WTC11 (cell line): Measurements from ENCODE around the gene ECI1. TPM values are rescaled to one million over a fixed set of nuclear protein-coding genes. Genes with fewer than 3 reads are reported as not detected.
A peak's percentile ranks its signal among the peaks of the same experiment; 100 is the strongest.

Experiments used
- ATAC-seq: fragments of 200-7000 bp; cut with Tn5 transposase; 2 replicates; pipeline ENCODE4 v1.10.0; 2021; ENCODE audit warnings: mild to moderate bottlenecking, moderate library complexity
- CTCF ChIA-PET: fragments of 300-600 bp; sonication (Branson Sonifier 250); formaldehyde crosslinking; loops from one replicate; lab custom pipeline; 2021; ENCODE audit warnings: antibody characterized with exemption; lab: Charles Lee
- POLR2A ChIA-PET: fragments of 350-600 bp; sonication (Branson Sonifier 250); formaldehyde crosslinking; loops from one replicate; lab custom pipeline; 2021; ENCODE audit warnings: antibody characterized with exemption; lab: Charles Lee
- DNase-seq: peaks from one replicate; pipeline ENCODE4 v3.0.0; 2021; ENCODE audit warnings: low spot score
- H3K27ac Mint-ChIP-seq: 2 replicates; pipeline ENCODE4 v1.8.0; 2021; ENCODE audit warnings: mixed read lengths
- H3K27me3 Mint-ChIP-seq: 2 replicates; pipeline ENCODE4 v1.8.0; 2021; ENCODE audit warnings: low read depth, mild to moderate bottlenecking, moderate library complexity, mixed read lengths
- H3K36me3 Mint-ChIP-seq: 2 replicates; pipeline ENCODE4 v1.8.0; 2021; ENCODE audit warnings: mixed read lengths
- H3K4me1 Mint-ChIP-seq: 2 replicates; pipeline ENCODE4 v1.8.0; 2022; ENCODE audit warnings: mixed read lengths
- H3K4me3 Mint-ChIP-seq: 2 replicates; pipeline ENCODE4 v1.8.0; 2021; ENCODE audit warnings: mild to moderate bottlenecking, moderate library complexity, mixed read lengths
- H3K9me3 Mint-ChIP-seq: 2 replicates; pipeline ENCODE4 v1.8.0; 2021; ENCODE audit warnings: mixed read lengths
- CBFB ChIP-seq: sonication (generic); formaldehyde crosslinking; IDR thresholded peaks from 2 replicates; pipeline ENCODE4 v1.8.1; 2022; ENCODE audit warnings: mild to moderate bottlenecking, low read depth, missing genetic modification reagents
- ELF4 ChIP-seq: sonication (generic); formaldehyde crosslinking; IDR thresholded peaks from 2 replicates; pipeline ENCODE4 v1.8.1; 2022; ENCODE audit warnings: low read depth, mild to moderate bottlenecking, moderate library complexity, missing genetic modification reagents
- FOXK1 ChIP-seq: sonication (generic); formaldehyde crosslinking; IDR thresholded peaks from 2 replicates; pipeline ENCODE4 v1.8.0; 2022; ENCODE audit warnings: mild to moderate bottlenecking, moderate library complexity, missing genetic modification reagents
- NFATC4 ChIP-seq: fragments of 250-450 bp; sonication (Bioruptor Pico); IDR thresholded peaks from 2 replicates; pipeline ENCODE4 v1.9.0; 2021; ENCODE audit warnings: mild to moderate bottlenecking
- NR1H2 ChIP-seq: sonication (generic); formaldehyde crosslinking; IDR thresholded peaks from 2 replicates; pipeline ENCODE4 v1.9.0; 2021; ENCODE audit warnings: mild to moderate bottlenecking, moderate library complexity, missing genetic modification reagents
- NR3C1 ChIP-seq: sonication (generic); formaldehyde crosslinking; conservative IDR thresholded peaks from 2 replicates; pipeline ENCODE4 v1.8.1; 2023; ENCODE audit warnings: low read depth, mild to moderate bottlenecking, missing genetic modification reagents
- PRRX2 ChIP-seq: fragments of 250-450 bp; sonication (Bioruptor Pico); IDR thresholded peaks from 2 replicates; pipeline ENCODE4 v1.8.0; 2021; ENCODE audit warnings: mild to moderate bottlenecking
- ZNF219 ChIP-seq: sonication (generic); formaldehyde crosslinking; IDR thresholded peaks from 2 replicates; pipeline ENCODE4 v1.8.0; 2023; ENCODE audit warnings: missing genetic modification reagents, mild to moderate bottlenecking, borderline replicate concordance
- ZNF416 ChIP-seq: fragments of 250-450 bp; sonication (Bioruptor Pico); IDR thresholded peaks from 2 replicates; pipeline ENCODE4 v1.9.0; 2021; ENCODE audit warnings: mild to moderate bottlenecking, inconsistent platforms
- ZNF671 ChIP-seq: fragments of 250-450 bp; sonication (Bioruptor Pico); IDR thresholded peaks from 2 replicates; pipeline ENCODE4 v1.8.0; 2021; ENCODE audit warnings: mild to moderate bottlenecking
- total RNA-seq: library from RNA; stranded (reverse); gene quantifications from 3 replicates; pipeline ENCODE4 v1.2.3, GENCODE V29; 2021
- TF ChIP-seq, protein P1 (sequence below): sonication (generic); formaldehyde crosslinking; IDR thresholded peaks from 2 replicates; pipeline ENCODE4 v1.8.0; 2023; ENCODE audit warnings: missing genetic modification reagents, mild to moderate bottlenecking, borderline replicate concordance
- TF ChIP-seq, protein P2 (sequence below): fragments of 250-450 bp; sonication (Bioruptor Pico); IDR thresholded peaks from 2 replicates; pipeline ENCODE4 v1.9.0; 2021; ENCODE audit warnings: moderate library complexity, mild to moderate bottlenecking, inconsistent platforms, borderline replicate concordance
- TF ChIP-seq, protein P3 (sequence below): fragments of 250-450 bp; sonication (Bioruptor Pico); IDR thresholded peaks from 2 replicates; pipeline ENCODE4 v1.9.0; 2021; ENCODE audit warnings: mild to moderate bottlenecking
- TF ChIP-seq, protein P4 (sequence below): sonication (generic); formaldehyde crosslinking; IDR thresholded peaks from 2 replicates; pipeline ENCODE4 v1.8.0; 2023; ENCODE audit warnings: mild to moderate bottlenecking, missing genetic modification reagents
- TF ChIP-seq, protein P5 (sequence below): sonication (generic); formaldehyde crosslinking; IDR thresholded peaks from 2 replicates; pipeline ENCODE4 v1.8.1; 2022; ENCODE audit warnings: low read depth, mild to moderate bottlenecking, moderate library complexity, missing genetic modification reagents, borderline replicate concordance
- TF ChIP-seq, protein P6 (sequence below): fragments of 250-450 bp; sonication (Bioruptor Pico); IDR thresholded peaks from 2 replicates; pipeline ENCODE4 v1.9.0; 2021; ENCODE audit warnings: mild to moderate bottlenecking, borderline replicate concordance

The ECI1 gene
- total RNA-seq, 1 experiment from 2014 or later = 100 TPM

DNA sequence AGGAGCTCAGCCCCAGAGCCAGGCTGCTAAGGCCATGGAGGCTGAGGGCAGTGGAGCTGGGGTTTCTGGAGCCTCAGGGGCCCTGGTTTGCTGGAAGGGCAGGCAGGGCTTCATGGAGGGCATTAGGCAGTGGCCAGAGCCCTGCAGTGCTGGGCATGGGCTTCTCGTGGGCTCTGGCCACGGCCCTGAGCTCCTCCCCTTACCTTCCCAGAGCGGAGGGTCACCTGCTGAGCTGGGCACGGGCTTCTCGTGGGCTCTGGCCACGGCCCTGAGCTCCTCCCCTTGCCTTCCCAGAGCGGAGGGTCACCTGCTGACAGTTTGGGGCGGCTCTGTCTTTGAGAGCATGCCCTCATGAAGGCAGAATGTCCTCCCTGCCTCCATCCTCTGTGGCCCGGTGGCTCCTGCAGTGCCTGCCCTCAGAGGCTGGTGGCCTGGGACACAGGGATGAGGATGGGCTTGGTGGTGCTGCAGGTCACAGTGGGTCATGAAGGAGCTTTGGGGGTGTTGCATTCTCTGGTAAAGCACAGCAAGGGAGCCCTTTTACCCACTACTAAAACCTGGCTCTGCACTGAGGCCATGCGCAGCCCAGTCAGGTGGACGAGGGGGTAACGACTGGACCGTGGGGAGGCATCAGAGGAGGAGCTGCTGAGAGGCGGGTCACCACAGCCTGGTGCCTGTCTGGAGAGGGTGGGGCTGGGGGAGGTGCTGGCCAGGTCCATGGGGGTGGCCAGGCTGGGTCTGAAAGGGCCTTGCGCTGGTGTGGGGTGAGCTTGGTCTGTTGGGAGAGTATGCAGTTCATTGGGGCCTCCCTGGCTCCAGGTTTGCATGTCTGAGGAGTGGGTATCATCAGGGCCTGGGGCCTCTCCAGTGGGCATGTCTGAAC lies 19.4 kb upstream of the ECI1 start:
- H3K4me3 Mint-ChIP-seq = no peak overlapping the region
- TF ChIP-seq PRRX2 (CRISPR knock-in tag) (no peak), ZNF416 (CRISPR knock-in tag) (no peak), ELF4 (CRISPR knock-in tag) (no peak), FOXK1 (CRISPR knock-in tag) (no peak), ZNF671 (CRISPR knock-in tag) (no peak)
- TF ChIP-seq, protein P1, sequence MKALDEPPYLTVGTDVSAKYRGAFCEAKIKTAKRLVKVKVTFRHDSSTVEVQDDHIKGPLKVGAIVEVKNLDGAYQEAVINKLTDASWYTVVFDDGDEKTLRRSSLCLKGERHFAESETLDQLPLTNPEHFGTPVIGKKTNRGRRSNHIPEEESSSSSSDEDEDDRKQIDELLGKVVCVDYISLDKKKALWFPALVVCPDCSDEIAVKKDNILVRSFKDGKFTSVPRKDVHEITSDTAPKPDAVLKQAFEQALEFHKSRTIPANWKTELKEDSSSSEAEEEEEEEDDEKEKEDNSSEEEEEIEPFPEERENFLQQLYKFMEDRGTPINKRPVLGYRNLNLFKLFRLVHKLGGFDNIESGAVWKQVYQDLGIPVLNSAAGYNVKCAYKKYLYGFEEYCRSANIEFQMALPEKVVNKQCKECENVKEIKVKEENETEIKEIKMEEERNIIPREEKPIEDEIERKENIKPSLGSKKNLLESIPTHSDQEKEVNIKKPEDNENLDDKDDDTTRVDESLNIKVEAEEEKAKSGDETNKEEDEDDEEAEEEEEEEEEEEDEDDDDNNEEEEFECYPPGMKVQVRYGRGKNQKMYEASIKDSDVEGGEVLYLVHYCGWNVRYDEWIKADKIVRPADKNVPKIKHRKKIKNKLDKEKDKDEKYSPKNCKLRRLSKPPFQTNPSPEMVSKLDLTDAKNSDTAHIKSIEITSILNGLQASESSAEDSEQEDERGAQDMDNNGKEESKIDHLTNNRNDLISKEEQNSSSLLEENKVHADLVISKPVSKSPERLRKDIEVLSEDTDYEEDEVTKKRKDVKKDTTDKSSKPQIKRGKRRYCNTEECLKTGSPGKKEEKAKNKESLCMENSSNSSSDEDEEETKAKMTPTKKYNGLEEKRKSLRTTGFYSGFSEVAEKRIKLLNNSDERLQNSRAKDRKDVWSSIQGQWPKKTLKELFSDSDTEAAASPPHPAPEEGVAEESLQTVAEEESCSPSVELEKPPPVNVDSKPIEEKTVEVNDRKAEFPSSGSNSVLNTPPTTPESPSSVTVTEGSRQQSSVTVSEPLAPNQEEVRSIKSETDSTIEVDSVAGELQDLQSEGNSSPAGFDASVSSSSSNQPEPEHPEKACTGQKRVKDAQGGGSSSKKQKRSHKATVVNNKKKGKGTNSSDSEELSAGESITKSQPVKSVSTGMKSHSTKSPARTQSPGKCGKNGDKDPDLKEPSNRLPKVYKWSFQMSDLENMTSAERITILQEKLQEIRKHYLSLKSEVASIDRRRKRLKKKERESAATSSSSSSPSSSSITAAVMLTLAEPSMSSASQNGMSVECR (CRISPR knock-in tag) = no peak
- TF ChIP-seq, protein P2, sequence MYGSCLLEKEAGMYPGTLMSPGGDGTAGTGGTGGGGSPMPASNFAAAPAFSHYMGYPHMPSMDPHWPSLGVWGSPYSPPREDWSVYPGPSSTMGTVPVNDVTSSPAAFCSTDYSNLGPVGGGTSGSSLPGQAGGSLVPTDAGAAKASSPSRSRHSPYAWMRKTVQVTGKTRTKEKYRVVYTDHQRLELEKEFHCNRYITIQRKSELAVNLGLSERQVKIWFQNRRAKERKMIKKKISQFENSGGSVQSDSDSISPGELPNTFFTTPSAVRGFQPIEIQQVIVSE (CRISPR knock-in tag) = no peak
- TF ChIP-seq, protein P3, sequence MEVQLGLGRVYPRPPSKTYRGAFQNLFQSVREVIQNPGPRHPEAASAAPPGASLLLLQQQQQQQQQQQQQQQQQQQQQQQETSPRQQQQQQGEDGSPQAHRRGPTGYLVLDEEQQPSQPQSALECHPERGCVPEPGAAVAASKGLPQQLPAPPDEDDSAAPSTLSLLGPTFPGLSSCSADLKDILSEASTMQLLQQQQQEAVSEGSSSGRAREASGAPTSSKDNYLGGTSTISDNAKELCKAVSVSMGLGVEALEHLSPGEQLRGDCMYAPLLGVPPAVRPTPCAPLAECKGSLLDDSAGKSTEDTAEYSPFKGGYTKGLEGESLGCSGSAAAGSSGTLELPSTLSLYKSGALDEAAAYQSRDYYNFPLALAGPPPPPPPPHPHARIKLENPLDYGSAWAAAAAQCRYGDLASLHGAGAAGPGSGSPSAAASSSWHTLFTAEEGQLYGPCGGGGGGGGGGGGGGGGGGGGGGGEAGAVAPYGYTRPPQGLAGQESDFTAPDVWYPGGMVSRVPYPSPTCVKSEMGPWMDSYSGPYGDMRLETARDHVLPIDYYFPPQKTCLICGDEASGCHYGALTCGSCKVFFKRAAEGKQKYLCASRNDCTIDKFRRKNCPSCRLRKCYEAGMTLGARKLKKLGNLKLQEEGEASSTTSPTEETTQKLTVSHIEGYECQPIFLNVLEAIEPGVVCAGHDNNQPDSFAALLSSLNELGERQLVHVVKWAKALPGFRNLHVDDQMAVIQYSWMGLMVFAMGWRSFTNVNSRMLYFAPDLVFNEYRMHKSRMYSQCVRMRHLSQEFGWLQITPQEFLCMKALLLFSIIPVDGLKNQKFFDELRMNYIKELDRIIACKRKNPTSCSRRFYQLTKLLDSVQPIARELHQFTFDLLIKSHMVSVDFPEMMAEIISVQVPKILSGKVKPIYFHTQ = no peak
- TF ChIP-seq, protein P4, sequence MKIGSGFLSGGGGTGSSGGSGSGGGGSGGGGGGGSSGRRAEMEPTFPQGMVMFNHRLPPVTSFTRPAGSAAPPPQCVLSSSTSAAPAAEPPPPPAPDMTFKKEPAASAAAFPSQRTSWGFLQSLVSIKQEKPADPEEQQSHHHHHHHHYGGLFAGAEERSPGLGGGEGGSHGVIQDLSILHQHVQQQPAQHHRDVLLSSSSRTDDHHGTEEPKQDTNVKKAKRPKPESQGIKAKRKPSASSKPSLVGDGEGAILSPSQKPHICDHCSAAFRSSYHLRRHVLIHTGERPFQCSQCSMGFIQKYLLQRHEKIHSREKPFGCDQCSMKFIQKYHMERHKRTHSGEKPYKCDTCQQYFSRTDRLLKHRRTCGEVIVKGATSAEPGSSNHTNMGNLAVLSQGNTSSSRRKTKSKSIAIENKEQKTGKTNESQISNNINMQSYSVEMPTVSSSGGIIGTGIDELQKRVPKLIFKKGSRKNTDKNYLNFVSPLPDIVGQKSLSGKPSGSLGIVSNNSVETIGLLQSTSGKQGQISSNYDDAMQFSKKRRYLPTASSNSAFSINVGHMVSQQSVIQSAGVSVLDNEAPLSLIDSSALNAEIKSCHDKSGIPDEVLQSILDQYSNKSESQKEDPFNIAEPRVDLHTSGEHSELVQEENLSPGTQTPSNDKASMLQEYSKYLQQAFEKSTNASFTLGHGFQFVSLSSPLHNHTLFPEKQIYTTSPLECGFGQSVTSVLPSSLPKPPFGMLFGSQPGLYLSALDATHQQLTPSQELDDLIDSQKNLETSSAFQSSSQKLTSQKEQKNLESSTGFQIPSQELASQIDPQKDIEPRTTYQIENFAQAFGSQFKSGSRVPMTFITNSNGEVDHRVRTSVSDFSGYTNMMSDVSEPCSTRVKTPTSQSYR (CRISPR knock-in tag) = no peak
- TF ChIP-seq, protein P5, sequence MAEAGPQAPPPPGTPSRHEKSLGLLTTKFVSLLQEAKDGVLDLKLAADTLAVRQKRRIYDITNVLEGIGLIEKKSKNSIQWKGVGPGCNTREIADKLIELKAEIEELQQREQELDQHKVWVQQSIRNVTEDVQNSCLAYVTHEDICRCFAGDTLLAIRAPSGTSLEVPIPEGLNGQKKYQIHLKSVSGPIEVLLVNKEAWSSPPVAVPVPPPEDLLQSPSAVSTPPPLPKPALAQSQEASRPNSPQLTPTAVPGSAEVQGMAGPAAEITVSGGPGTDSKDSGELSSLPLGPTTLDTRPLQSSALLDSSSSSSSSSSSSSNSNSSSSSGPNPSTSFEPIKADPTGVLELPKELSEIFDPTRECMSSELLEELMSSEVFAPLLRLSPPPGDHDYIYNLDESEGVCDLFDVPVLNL = no peak
- H3K27me3 Mint-ChIP-seq = no peaks in the 10 kb centered on the region
- CTCF ChIA-PET = interaction anchor here (0.9 to 2.4 kb wide), 6 partner anchors 8 to 231 kb away, joined by 3 to 9 read pairs (median 4); partner anchors contain the start of genes DNASE1L2 and ECI1
- ATAC-seq (no peak), DNase-seq (no peak)
- peaks cover 19% of the 10 kb centered on the region for H3K4me1 Mint-ChIP-seq
- POLR2A ChIA-PET = interaction anchor here (0.6 to 0.7 kb wide), 2 partner anchors 51 to 67 kb away, joined by 3 read pairs; no protein-coding TSS in a partner anchor
- H3K9me3 Mint-ChIP-seq = no peaks in the 10 kb centered on the region
- no peak overlapping the region for H3K27ac Mint-ChIP-seq
- H3K36me3 Mint-ChIP-seq = peaks cover 11% of the 10 kb centered on the region

DNA sequence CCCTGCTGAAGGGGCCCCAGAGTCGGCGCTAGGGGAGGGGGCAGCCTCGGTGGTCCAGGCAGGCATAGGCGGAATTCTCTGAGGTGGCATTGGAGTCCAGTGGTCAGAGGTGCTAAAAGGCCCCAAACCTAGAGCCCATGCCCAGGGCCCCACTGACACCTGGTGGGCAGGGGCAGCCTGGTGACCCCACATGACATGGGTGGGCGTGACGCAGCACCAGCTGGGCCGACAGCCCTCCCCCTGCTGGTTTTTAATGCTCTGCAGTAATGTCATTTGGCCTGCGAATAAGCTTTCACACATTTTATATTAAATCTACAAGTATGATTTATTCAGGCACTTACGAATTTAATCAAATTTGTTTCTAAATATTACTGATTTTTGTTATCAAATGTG lies 18.7 kb upstream of the ECI1 start:
- peaks cover 24% of the 10 kb centered on the region for H3K4me1 Mint-ChIP-seq
- no peak overlapping the region for H3K27ac Mint-ChIP-seq
- no peak for DNase-seq
- no peak for ATAC-seq
- ChIA-PET CTCF (interaction anchor here (0.9 to 2.4 kb wide), 5 partner anchors 9 to 232 kb away, joined by 3 to 9 read pairs (median 5); partner anchors contain the start of gene DNASE1L2), POLR2A (interaction anchor here (0.7 kb wide), 1 partner anchor 52 kb away, joined by 3 read pairs; no protein-coding TSS in a partner anchor)
- H3K27me3 Mint-ChIP-seq = no peaks in the 10 kb centered on the region
- peaks cover 15% of the 10 kb centered on the region for H3K36me3 Mint-ChIP-seq
- H3K9me3 Mint-ChIP-seq = no peaks in the 10 kb centered on the region
- H3K4me3 Mint-ChIP-seq = peak overlapping the region; percentile 90
- TF ChIP-seq CBFB (no peak), NR1H2 (no peak), ZNF219 (CRISPR knock-in tag) (no peak), NFATC4 (CRISPR knock-in tag) (no peak), NR3C1 (CRISPR knock-in tag) (no peak)
- TF ChIP-seq, protein P6, sequence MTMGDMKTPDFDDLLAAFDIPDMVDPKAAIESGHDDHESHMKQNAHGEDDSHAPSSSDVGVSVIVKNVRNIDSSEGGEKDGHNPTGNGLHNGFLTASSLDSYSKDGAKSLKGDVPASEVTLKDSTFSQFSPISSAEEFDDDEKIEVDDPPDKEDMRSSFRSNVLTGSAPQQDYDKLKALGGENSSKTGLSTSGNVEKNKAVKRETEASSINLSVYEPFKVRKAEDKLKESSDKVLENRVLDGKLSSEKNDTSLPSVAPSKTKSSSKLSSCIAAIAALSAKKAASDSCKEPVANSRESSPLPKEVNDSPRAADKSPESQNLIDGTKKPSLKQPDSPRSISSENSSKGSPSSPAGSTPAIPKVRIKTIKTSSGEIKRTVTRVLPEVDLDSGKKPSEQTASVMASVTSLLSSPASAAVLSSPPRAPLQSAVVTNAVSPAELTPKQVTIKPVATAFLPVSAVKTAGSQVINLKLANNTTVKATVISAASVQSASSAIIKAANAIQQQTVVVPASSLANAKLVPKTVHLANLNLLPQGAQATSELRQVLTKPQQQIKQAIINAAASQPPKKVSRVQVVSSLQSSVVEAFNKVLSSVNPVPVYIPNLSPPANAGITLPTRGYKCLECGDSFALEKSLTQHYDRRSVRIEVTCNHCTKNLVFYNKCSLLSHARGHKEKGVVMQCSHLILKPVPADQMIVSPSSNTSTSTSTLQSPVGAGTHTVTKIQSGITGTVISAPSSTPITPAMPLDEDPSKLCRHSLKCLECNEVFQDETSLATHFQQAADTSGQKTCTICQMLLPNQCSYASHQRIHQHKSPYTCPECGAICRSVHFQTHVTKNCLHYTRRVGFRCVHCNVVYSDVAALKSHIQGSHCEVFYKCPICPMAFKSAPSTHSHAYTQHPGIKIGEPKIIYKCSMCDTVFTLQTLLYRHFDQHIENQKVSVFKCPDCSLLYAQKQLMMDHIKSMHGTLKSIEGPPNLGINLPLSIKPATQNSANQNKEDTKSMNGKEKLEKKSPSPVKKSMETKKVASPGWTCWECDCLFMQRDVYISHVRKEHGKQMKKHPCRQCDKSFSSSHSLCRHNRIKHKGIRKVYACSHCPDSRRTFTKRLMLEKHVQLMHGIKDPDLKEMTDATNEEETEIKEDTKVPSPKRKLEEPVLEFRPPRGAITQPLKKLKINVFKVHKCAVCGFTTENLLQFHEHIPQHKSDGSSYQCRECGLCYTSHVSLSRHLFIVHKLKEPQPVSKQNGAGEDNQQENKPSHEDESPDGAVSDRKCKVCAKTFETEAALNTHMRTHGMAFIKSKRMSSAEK (CRISPR knock-in tag) = no peak
